ENCODE measurements around the gene PCNT. TPM values are rescaled to one million over a fixed set of nuclear protein-coding genes. Genes with fewer than 3 reads are reported as not detected.

PCNT gene
- polyA plus RNA-seq, 1 experiment, result 8.5 TPM

DNA sequence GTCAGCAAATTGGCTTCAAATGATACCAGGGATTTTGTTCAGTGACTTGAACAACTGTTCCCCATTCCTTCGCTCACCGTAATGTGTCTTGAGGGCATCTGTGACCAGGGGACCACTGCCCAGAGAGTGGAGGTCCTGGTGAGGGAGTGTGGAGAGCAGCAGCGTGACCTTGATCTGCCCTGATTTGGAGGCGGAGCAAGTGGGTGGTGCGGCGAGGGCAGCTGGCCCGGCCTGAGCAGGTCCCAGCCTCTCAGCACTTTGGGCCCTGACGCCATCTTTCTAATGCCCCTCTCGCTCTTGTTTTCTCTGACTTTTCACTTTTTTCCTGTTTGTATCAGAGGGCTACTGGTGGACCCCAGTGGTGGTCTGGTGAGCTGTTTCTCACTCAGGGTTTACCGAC lies 165.8 kb downstream of the PCNT start:
- TF ChIP-seq, protein P1, sequence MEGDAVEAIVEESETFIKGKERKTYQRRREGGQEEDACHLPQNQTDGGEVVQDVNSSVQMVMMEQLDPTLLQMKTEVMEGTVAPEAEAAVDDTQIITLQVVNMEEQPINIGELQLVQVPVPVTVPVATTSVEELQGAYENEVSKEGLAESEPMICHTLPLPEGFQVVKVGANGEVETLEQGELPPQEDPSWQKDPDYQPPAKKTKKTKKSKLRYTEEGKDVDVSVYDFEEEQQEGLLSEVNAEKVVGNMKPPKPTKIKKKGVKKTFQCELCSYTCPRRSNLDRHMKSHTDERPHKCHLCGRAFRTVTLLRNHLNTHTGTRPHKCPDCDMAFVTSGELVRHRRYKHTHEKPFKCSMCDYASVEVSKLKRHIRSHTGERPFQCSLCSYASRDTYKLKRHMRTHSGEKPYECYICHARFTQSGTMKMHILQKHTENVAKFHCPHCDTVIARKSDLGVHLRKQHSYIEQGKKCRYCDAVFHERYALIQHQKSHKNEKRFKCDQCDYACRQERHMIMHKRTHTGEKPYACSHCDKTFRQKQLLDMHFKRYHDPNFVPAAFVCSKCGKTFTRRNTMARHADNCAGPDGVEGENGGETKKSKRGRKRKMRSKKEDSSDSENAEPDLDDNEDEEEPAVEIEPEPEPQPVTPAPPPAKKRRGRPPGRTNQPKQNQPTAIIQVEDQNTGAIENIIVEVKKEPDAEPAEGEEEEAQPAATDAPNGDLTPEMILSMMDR (IDR thresholded peaks at IDR 0.05; ENCODE audit: low read depth, low read length), result no peak

DNA sequence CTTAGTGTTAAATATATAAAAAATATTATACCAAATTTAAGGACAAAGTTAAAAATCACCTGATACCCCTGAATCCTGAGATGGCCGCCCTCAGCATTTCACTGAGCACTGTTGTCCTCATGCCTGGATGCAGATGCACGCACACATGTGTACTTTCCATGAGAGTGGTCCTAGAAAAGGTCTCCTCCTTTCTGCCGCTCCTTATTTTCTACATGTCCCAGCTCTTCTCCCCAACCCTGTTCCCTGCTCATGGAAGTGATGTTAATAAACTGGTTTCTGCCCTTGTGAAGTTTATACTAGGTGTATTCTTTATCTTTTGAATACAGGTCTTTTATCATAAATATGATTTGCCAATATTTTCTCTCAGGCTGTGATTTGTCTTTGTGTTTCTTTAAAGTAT lies 167.6 kb downstream of the PCNT start:
- no peaks in the 10 kb centered on the region for H3K27me3 ChIP-seq (ENCODE audit: control insufficient read depth, insufficient read depth, low read length)
- CTCF ChIA-PET, result no interaction called here
- no peak overlapping the region for H3K27ac ChIP-seq (ENCODE audit: low read depth, low read length)
- no peak overlapping the region for H3K4me3 ChIP-seq (ENCODE audit: low read depth, low read length)
- H3K9me3 ChIP-seq (ENCODE audit: control insufficient read depth, insufficient read depth, low read length), result peaks cover 4% of the 10 kb centered on the region; the same call in 1 of the 2 replicates
- no peak for DNase-seq (ENCODE audit: low read depth, low spot score)
- POLR2A ChIA-PET, result no interaction called here
- TF ChIP-seq, protein P1 (IDR thresholded peaks at IDR 0.05; ENCODE audit: low read depth, low read length), result no peak

More for the DNA sequence above, 165.8 kb downstream of the PCNT start:
- ChIA-PET POLR2A (no interaction called here), CTCF (interaction anchor here (1.1 kb wide), 1 partner anchor 18 kb away, joined by 3 read pairs; no protein-coding TSS in a partner anchor)
- Histone ChIP-seq H3K9me3 (ENCODE audit: control insufficient read depth, insufficient read depth, low read length) (peaks cover 4% of the 10 kb centered on the region; the same call in 1 of the 2 replicates), H3K27me3 (ENCODE audit: control insufficient read depth, insufficient read depth, low read length) (no peaks in the 10 kb centered on the region), H3K27ac (ENCODE audit: low read depth, low read length) (no peak overlapping the region), H3K4me3 (ENCODE audit: low read depth, low read length) (no peak overlapping the region)
- DNase-seq (ENCODE audit: low read depth, low spot score), result no peak

DNA sequence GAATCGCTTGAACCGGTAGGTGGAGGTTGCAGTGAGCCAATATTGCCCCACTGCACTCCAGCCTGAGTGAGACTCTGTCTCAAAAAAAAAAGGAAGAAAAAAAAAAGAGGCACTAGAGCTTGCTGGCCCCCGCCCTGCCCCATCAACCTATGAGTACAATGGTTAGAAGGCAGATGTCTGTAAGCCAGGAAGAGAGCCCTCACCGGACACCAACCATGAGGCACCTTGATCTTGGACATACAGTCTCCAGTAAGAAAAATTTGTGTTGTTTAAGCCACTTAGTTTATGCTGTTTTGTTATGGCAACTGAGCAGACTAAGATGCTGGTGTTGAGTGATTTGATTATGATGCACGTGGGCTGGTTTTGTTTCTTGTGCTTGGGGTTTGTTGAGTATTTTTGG lies 168.9 kb downstream of the PCNT start:
- POLR2A ChIA-PET, result no interaction called here
- CTCF ChIA-PET, result no interaction called here
- Histone ChIP-seq H3K4me3 (ENCODE audit: low read depth, low read length) (no peak overlapping the region), H3K27me3 (ENCODE audit: control insufficient read depth, insufficient read depth, low read length) (no peaks in the 10 kb centered on the region), H3K27ac (ENCODE audit: low read depth, low read length) (no peak overlapping the region), H3K9me3 (ENCODE audit: control insufficient read depth, insufficient read depth, low read length) (peaks cover 4% of the 10 kb centered on the region; the same call in 1 of the 2 replicates)
- TF ChIP-seq, protein P1 (IDR thresholded peaks at IDR 0.05; ENCODE audit: low read depth, low read length), result no peak
- no peak for DNase-seq (ENCODE audit: low read depth, low spot score)

DNA sequence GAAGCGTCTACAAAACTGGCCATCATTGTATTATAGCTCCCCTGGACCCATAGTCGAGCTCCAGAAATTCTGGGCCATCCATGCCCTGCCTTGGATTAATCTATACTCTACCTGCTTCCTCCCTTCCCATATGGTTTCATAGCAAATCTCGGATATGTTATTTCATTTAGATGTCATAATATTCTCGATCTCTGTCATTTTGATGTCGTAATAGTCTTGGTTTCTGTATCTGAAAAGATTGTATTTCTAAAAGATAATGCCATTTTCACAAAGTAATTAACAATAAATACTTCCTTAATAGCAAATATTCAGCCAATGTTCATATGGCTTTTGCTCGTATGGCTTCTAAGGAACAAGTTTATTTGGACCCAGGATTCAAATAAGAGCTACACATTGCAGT lies 169.9 kb downstream of the PCNT start:
- no peak overlapping the region for H3K27ac ChIP-seq (ENCODE audit: low read depth, low read length)
- peaks cover 4% of the 10 kb centered on the region; the same call in 1 of the 2 replicates for H3K9me3 ChIP-seq (ENCODE audit: control insufficient read depth, insufficient read depth, low read length)
- H3K4me3 ChIP-seq (ENCODE audit: low read depth, low read length), result no peak overlapping the region
- CTCF ChIA-PET, result no interaction called here
- no peaks in the 10 kb centered on the region for H3K27me3 ChIP-seq (ENCODE audit: control insufficient read depth, insufficient read depth, low read length)
- POLR2A ChIA-PET, result interaction anchor here (0.6 kb wide), 1 partner anchor 106 kb away, joined by 3 read pairs; no protein-coding TSS in a partner anchor
- TF ChIP-seq, protein P1 (IDR thresholded peaks at IDR 0.05; ENCODE audit: low read depth, low read length), result no peak
- DNase-seq (ENCODE audit: low read depth, low spot score), result no peak

Other genes with a start within 250 kb of the PCNT start
- gene COL6A2, start 226.0 kb upstream of the PCNT start, polyA plus RNA-seq (2011; rRNA removed), result 454 and 676 TPM in 2 replicates
- not detected in 2 replicates for gene FTCD, start 168.6 kb upstream of the PCNT start, polyA plus RNA-seq (2011; rRNA removed)
- gene SPATC1L, start 139.7 kb upstream of the PCNT start, polyA plus RNA-seq (2011; rRNA removed), result 1.6 and 2.9 TPM in 2 replicates
- 49.0 and 62.8 TPM in 2 replicates for gene LSS, start 95.4 kb upstream of the PCNT start, polyA plus RNA-seq (2011; rRNA removed)
- 41.5 and 43.7 TPM in 2 replicates for gene MCM3AP, start 38.5 kb upstream of the PCNT start, polyA plus RNA-seq (2011; rRNA removed)
- gene YBEY, start 37.8 kb upstream of the PCNT start, polyA plus RNA-seq (2011; rRNA removed), result 29.0 and 31.2 TPM in 2 replicates
- 1.2 TPM in 2 replicates for gene C21orf58, start 286 bp upstream of the PCNT start, polyA plus RNA-seq (2011; rRNA removed)
- 19.5 and 21.0 TPM in 2 replicates for gene DIP2A, start 134.7 kb downstream of the PCNT start, polyA plus RNA-seq (2011; rRNA removed)